WTC11 (cell line): ENCODE data around the gene PPP2R5A.

Experiments
- ETV6 ChIP-seq: sonication (generic); formaldehyde crosslinking; IDR thresholded peaks from 2 replicates; pipeline ENCODE4 v1.8.1; 2022; ENCODE audit warnings: mild to moderate bottlenecking, missing genetic modification reagents
- GABPB1 ChIP-seq: sonication (generic); formaldehyde crosslinking; IDR thresholded peaks from 2 replicates; pipeline ENCODE4 v1.8.1; 2023; ENCODE audit warnings: mild to moderate bottlenecking, missing genetic modification reagents
- MXD4 ChIP-seq: fragments of 250-450 bp; sonication (Bioruptor Pico); IDR thresholded peaks from 2 replicates; pipeline ENCODE4 v1.8.0; 2021; ENCODE audit warnings: mild to moderate bottlenecking, moderate library complexity, borderline replicate concordance
- TCF7 ChIP-seq: sonication (generic); formaldehyde crosslinking; IDR thresholded peaks from 2 replicates; pipeline ENCODE4 v1.8.0; 2022; ENCODE audit warnings: mild to moderate bottlenecking, low read depth, missing genetic modification reagents, moderate library complexity
- ZMAT4 ChIP-seq: fragments of 250-450 bp; sonication (Bioruptor Pico); IDR thresholded peaks from 2 replicates; pipeline ENCODE4 v1.9.0; 2021; ENCODE audit warnings: mild to moderate bottlenecking
- ZNF423 ChIP-seq: fragments of 250-450 bp; sonication (Bioruptor Pico); IDR thresholded peaks from 2 replicates; pipeline ENCODE4 v2.1.2; 2022; ENCODE audit warnings: mild to moderate bottlenecking, moderate library complexity

DNA sequence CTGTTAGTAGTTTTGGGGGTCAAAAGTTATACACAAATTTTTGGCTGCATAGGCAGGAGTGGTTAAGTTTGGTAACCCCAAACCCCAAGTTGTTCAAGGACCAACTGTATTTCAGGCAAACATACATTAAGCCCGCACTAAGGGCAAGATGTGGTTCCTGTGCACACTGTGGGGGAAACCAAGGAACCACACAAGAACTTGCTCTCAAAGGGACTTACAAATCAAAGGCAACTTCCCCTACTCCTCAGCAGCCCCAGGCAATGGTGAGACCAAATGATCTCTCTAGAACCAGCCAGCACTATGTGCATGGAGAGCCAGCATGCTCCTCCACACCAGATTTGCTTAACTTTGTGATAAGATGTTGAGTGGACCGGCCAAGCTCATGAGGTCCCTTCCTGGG lies 94.2 kb downstream of the PPP2R5A start:
- TF ChIP-seq TCF7 (no peak), GABPB1 (no peak), ZNF423 (CRISPR knock-in tag) (no peak), MXD4 (CRISPR knock-in tag) (no peak), ETV6 (CRISPR knock-in tag) (no peak), ZMAT4 (CRISPR knock-in tag) (no peak)
